ENCODE data around the gene SLC51A. TPM values are rescaled to one million over a fixed set of nuclear protein-coding genes. Genes with fewer than 3 reads are reported as not detected.
A peak's percentile ranks its signal among the peaks of the same experiment; 100 is the strongest.

Gene SLC51A
- total and polyA plus RNA-seq, 2 of the 13 experiments (the other 11 are each of a cell fraction or from before 2014, with no cell fraction given): 4.3 to 48.8 TPM

DNA sequence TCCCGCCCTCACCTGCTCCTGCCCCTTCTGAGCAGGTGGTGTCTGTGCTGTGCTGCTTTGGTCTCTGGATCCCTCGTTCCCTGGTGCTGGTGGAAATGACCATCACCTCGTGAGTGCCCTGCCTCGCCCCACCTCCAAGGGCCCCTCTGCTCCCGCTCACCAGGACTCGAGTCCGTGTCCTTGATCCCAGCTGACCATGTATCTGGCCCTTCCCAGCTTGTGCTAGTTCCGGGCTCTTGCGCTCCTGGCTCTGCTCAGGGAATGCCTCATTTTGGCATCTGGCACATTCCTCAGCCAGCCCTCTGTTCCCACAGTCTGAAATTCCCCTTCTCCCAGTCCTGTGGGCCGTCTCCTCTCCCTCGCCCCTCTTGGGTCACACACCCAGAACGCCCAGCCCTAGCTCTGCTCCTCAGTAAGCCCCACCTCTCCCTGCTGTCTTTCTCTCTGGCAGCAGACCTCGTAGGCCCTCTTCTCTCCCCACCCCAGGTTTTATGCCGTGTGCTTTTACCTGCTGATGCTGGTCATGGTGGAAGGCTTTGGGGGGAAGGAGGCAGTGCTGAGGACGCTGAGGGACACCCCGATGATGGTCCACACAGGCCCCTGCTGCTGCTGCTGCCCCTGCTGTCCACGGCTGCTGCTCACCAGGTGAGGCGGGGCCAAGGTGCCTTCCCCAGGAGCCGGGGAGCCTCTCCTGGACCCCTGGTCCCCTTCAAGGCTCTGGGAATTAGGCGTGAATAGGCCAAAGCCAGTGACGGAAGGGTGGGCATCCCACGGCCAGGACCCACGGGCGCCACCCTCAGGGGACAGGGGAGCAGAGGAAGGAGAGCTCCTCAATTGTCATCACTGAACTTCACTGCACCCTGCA, 11.5 kb downstream of the SLC51A start (continued):
- TF ChIP-seq, protein P1, sequence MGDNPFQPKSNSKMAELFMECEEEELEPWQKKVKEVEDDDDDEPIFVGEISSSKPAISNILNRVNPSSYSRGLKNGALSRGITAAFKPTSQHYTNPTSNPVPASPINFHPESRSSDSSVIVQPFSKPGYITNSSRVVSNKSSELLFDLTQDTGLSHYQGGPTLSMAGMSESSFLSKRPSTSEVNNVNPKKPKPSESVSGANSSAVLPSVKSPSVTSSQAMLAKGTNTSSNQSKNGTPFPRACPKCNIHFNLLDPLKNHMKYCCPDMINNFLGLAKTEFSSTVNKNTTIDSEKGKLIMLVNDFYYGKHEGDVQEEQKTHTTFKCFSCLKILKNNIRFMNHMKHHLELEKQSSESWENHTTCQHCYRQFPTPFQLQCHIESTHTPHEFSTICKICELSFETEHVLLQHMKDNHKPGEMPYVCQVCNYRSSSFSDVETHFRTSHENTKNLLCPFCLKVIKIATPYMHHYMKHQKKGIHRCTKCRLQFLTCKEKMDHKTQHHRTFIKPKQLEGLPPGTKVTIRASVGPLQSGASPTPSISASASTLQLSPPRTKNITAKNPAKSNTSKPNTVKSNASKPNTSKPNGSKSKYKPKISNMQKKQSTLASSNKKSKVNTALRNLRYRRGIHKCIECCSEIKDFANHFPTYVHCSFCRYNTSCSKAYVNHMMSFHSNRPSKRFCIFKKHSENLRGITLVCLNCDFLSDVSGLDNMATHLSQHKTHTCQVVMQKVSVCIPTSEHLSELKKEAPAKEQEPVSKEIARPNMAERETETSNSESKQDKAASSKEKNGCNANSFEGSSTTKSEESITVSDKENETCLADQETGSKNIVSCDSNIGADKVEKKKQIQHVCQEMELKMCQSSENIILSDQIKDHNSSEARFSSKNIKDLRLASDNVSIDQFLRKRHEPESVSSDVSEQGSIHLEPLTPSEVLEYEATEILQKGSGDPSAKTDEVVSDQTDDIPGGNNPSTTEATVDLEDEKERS (CRISPR knock-in tag; IDR thresholded peaks at IDR 0.05): 0 out of 2 replicates have a peak, but pooled peaks have one; percentile 39
- TF ChIP-seq ZFP91 (CRISPR knock-in tag; IDR thresholded peaks at IDR 0.05; ENCODE audit: borderline replicate concordance) (peak; percentile 42; the same call in 1 of the 2 replicates), NR2F6 (IDR thresholded peaks at IDR 0.05) (peak; percentile 23; the same call in 1 of the 2 replicates), NR2F6 (CRISPR knock-in tag; IDR thresholded peaks at IDR 0.05) (peak; percentile 79), ZFX (CRISPR knock-in tag; IDR thresholded peaks at IDR 0.05; ENCODE audit: low read depth) (peak; percentile 81), KDM2A (CRISPR knock-in tag; IDR thresholded peaks at IDR 0.05; ENCODE audit: borderline replicate concordance, low read depth) (peak; percentile 40; the same call in 1 of the 2 replicates), ZNF891 (CRISPR knock-in tag; IDR thresholded peaks at IDR 0.05) (0 out of 2 replicates have a peak, but pooled peaks have one; percentile 45), HNF4A (CRISPR knock-in tag; IDR thresholded peaks at IDR 0.05) (peak; percentile 96), ADNP (CRISPR knock-in tag; IDR thresholded peaks at IDR 0.05) (0 out of 2 replicates have a peak, but pooled peaks have one; percentile 26), MEIS2 (CRISPR knock-in tag; IDR thresholded peaks at IDR 0.05) (peak; percentile 60; the same call in 1 of the 2 replicates), ZNF383 (CRISPR knock-in tag; IDR thresholded peaks at IDR 0.05; ENCODE audit: borderline replicate concordance) (no peak), ARNT2 (CRISPR knock-in tag; IDR thresholded peaks at IDR 0.05; ENCODE audit: low read depth) (0 out of 2 replicates have a peak, but pooled peaks have one; percentile 34), ZNF747 (CRISPR knock-in tag; IDR thresholded peaks at IDR 0.05; ENCODE audit: borderline replicate concordance) (no peak), ZNF788 (CRISPR knock-in tag; IDR thresholded peaks at IDR 0.05; ENCODE audit: borderline replicate concordance) (no peak), ZFP62 (CRISPR knock-in tag; IDR thresholded peaks at IDR 0.05) (no peak)
- TF ChIP-seq, protein P2, sequence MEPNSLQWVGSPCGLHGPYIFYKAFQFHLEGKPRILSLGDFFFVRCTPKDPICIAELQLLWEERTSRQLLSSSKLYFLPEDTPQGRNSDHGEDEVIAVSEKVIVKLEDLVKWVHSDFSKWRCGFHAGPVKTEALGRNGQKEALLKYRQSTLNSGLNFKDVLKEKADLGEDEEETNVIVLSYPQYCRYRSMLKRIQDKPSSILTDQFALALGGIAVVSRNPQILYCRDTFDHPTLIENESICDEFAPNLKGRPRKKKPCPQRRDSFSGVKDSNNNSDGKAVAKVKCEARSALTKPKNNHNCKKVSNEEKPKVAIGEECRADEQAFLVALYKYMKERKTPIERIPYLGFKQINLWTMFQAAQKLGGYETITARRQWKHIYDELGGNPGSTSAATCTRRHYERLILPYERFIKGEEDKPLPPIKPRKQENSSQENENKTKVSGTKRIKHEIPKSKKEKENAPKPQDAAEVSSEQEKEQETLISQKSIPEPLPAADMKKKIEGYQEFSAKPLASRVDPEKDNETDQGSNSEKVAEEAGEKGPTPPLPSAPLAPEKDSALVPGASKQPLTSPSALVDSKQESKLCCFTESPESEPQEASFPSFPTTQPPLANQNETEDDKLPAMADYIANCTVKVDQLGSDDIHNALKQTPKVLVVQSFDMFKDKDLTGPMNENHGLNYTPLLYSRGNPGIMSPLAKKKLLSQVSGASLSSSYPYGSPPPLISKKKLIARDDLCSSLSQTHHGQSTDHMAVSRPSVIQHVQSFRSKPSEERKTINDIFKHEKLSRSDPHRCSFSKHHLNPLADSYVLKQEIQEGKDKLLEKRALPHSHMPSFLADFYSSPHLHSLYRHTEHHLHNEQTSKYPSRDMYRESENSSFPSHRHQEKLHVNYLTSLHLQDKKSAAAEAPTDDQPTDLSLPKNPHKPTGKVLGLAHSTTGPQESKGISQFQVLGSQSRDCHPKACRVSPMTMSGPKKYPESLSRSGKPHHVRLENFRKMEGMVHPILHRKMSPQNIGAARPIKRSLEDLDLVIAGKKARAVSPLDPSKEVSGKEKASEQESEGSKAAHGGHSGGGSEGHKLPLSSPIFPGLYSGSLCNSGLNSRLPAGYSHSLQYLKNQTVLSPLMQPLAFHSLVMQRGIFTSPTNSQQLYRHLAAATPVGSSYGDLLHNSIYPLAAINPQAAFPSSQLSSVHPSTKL (CRISPR knock-in tag; IDR thresholded peaks at IDR 0.05): peak; percentile 74
